ENCODE data around the gene PRSS50. TPM values are rescaled to one million over a fixed set of nuclear protein-coding genes. Genes with fewer than 3 reads are reported as not detected.

Gene PRSS50
- total and polyA plus RNA-seq, 3 donors from 2014 or later: 0.92 to 6.2 (median 3.8) TPM

- Histone ChIP-seq H3K27me3 (no peaks in the 10 kb centered on the region), H3K4me1 (peaks cover 5% of the 10 kb centered on the region), H3K4me3 (no peak overlapping the region), H3K27ac (no peak overlapping the region), H3K36me3 (ENCODE audit: low read depth, missing control alignments) (no peaks in the 10 kb centered on the region), H3K9me3 (no peaks in the 10 kb centered on the region)
- intact Hi-C loops (cut with DNase I; ENCODE audit: low total_unique reads): no loop called here
- WGBS, 2 donors: 90 to 97% methylated on average over 19 to 20 of the region's 20 CpGs
- DNase-seq: no peak
- TF ChIP-seq POLR2A (IDR thresholded peaks at IDR 0.05): no peak
- TF ChIP-seq, protein P1, sequence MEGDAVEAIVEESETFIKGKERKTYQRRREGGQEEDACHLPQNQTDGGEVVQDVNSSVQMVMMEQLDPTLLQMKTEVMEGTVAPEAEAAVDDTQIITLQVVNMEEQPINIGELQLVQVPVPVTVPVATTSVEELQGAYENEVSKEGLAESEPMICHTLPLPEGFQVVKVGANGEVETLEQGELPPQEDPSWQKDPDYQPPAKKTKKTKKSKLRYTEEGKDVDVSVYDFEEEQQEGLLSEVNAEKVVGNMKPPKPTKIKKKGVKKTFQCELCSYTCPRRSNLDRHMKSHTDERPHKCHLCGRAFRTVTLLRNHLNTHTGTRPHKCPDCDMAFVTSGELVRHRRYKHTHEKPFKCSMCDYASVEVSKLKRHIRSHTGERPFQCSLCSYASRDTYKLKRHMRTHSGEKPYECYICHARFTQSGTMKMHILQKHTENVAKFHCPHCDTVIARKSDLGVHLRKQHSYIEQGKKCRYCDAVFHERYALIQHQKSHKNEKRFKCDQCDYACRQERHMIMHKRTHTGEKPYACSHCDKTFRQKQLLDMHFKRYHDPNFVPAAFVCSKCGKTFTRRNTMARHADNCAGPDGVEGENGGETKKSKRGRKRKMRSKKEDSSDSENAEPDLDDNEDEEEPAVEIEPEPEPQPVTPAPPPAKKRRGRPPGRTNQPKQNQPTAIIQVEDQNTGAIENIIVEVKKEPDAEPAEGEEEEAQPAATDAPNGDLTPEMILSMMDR (IDR thresholded peaks at IDR 0.05): no peak
These were observed 18.6 kb upstream of the PRSS50 start for GRCh38 chr3:46736006-46736872.

- TF ChIP-seq, protein P1 (IDR thresholded peaks at IDR 0.05): no peak
- no peak for TF ChIP-seq POLR2A (IDR thresholded peaks at IDR 0.05)
- DNase-seq: no peak
- Histone ChIP-seq H3K36me3 (ENCODE audit: low read depth, missing control alignments) (no peaks in the 10 kb centered on the region), H3K27ac (no peak overlapping the region), H3K9me3 (no peaks in the 10 kb centered on the region), H3K27me3 (no peaks in the 10 kb centered on the region), H3K4me1 (peaks cover 5% of the 10 kb centered on the region), H3K4me3 (no peak overlapping the region)
- intact Hi-C loops (cut with DNase I; ENCODE audit: low total_unique reads): no loop called here
- 78 to 88% methylated on average over 4 of the region's 4 CpGs for whole genome bisulfite sequencing, 2 donors
These were observed 17.1 kb upstream of the PRSS50 start for GRCh38 chr3:46734773-46735172.

DNA sequence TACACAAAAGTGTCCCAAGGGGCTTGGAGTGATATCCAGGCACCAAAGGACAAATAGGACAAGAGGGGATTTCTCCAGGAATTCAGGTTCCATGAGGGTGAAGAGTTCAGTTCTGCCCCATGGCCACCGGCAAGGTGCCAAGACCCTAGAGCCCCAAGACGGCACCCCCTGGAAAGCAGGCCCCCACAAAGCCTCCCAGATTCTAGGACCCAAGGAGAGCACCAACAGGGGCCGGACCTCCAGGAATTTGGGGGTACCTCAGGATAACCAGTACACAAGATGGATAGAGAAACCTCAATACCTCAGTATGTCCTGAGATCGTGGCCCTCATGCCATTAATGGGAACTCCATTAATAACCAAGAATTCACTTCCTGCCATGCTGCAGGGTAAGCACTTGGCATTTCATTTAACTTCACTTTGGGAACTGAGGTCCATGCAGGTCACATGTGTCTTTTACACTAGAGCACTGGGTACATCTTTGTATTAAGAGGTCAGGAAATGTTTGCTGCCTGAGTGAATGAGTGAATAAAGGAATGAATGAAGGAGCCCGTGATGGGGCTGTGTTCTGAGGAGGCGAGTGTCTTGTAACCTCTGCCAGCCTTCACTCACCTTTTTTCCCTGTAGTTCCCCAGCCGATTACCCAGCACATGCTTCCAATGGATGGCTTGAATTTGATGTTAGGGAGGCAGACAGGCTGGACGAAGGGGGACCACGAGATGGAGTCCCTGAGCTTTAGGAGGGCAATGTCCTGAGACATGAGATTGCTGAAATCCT, 15.5 kb upstream of the PRSS50 start:
- intact Hi-C loops (cut with DNase I; ENCODE audit: low total_unique reads): no loop called here
- TF ChIP-seq, protein P1 (IDR thresholded peaks at IDR 0.05): no peak
- TF ChIP-seq POLR2A (IDR thresholded peaks at IDR 0.05): no peak
- no peak for DNase-seq
- H3K27ac ChIP-seq: no peak overlapping the region
- H3K4me3 ChIP-seq: no peak overlapping the region
- peaks cover 5% of the 10 kb centered on the region for H3K4me1 ChIP-seq
- H3K36me3 ChIP-seq (ENCODE audit: low read depth, missing control alignments): no peaks in the 10 kb centered on the region
- no peaks in the 10 kb centered on the region for H3K27me3 ChIP-seq
- 80 to 86% methylated on average over 9 of the region's 9 CpGs for WGBS, 2 donors
- H3K9me3 ChIP-seq: no peaks in the 10 kb centered on the region

DNA sequence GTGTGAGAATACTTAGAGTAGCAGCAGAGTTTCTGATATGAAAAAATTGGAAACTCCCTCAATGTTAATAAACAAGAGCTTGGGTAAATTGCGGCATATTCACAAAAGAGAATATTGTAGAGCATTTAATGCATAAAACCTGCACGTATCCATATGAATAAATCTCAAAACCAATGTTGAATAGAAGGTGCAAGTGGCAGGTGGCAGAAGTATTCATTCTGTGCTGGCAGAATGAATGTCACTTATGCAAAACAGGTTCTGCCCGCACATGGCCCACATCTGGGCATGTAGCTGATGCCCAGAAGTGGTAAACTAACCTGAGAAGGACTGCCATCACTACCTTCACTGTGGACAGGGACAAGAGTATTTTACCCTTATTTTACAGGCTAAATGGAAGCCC, 14.1 kb upstream of the PRSS50 start:
- 90 to 98% methylated on average over 3 of the region's 3 CpGs for WGBS, 2 donors
- intact Hi-C loops (cut with DNase I; ENCODE audit: low total_unique reads): no loop called here
- Histone ChIP-seq H3K27me3 (no peaks in the 10 kb centered on the region), H3K27ac (no peak overlapping the region), H3K36me3 (ENCODE audit: low read depth, missing control alignments) (no peaks in the 10 kb centered on the region), H3K4me1 (no peaks in the 10 kb centered on the region), H3K9me3 (no peaks in the 10 kb centered on the region), H3K4me3 (no peak overlapping the region)
- TF ChIP-seq, protein P1 (IDR thresholded peaks at IDR 0.05): no peak
- no peak for TF ChIP-seq POLR2A (IDR thresholded peaks at IDR 0.05)
- no peak for DNase-seq
